ENCODE results near the gene UNC5A. TPM values are rescaled to one million over a fixed set of nuclear protein-coding genes. Genes with fewer than 3 reads are reported as not detected.

The UNC5A gene
- total RNA-seq, 3 donors from 2014 or later (not counting 1 experiment from before 2014, with no cell fraction given), result not detected

- Mint-ChIP-seq H3K27ac (no peak overlapping the region), H3K9me3 (no peaks in the 10 kb centered on the region), H3K36me3 (no peaks in the 10 kb centered on the region), H3K4me1 (no peaks in the 10 kb centered on the region), H3K27me3 (ENCODE audit: low read depth in 2 of 2) (peaks cover 17 to 18% of the 10 kb centered on the region in 2 donors), H3K4me3 (no peak overlapping the region)
- Histone ChIP-seq H3K36me3 (ENCODE audit: control insufficient read depth, insufficient read depth, low read length) (no peaks in the 10 kb centered on the region), H3K27ac (ENCODE audit: low read length) (no peak overlapping the region), H3K4me1 (ENCODE audit: control insufficient read depth, insufficient read depth, low read length) (no peaks in the 10 kb centered on the region), H3K27me3 (ENCODE audit: control insufficient read depth, insufficient read depth, low read length) (no peaks in the 10 kb centered on the region), H3K9me3 (ENCODE audit: control insufficient read depth, insufficient read depth, low read length) (no peaks in the 10 kb centered on the region), H3K4me3 (ENCODE audit: low read length) (no peak overlapping the region)
- no peak for DNase-seq
- intact Hi-C loops (cut with micrococcal nuclease), result no loop called here
- ATAC-seq, result no peak
- TF ChIP-seq, protein P1, sequence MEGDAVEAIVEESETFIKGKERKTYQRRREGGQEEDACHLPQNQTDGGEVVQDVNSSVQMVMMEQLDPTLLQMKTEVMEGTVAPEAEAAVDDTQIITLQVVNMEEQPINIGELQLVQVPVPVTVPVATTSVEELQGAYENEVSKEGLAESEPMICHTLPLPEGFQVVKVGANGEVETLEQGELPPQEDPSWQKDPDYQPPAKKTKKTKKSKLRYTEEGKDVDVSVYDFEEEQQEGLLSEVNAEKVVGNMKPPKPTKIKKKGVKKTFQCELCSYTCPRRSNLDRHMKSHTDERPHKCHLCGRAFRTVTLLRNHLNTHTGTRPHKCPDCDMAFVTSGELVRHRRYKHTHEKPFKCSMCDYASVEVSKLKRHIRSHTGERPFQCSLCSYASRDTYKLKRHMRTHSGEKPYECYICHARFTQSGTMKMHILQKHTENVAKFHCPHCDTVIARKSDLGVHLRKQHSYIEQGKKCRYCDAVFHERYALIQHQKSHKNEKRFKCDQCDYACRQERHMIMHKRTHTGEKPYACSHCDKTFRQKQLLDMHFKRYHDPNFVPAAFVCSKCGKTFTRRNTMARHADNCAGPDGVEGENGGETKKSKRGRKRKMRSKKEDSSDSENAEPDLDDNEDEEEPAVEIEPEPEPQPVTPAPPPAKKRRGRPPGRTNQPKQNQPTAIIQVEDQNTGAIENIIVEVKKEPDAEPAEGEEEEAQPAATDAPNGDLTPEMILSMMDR (IDR thresholded peaks at IDR 0.05), result no peak
- WGBS (ENCODE audit: insufficient coverage), result 49% methylated on average over 24 of the region's 24 CpGs
Measured at GRCh38 chr5:176846335-176847140, 36.2 kb downstream of the UNC5A start.

- DNase-seq (no peak), ATAC-seq (no peak)
- H3K36me3 Mint-ChIP-seq, result no peaks in the 10 kb centered on the region
- Histone ChIP-seq H3K4me1 (ENCODE audit: control insufficient read depth, insufficient read depth, low read length) (no peaks in the 10 kb centered on the region), H3K4me3 (ENCODE audit: low read length) (no peak overlapping the region), H3K27ac (ENCODE audit: low read length) (no peak overlapping the region), H3K9me3 (ENCODE audit: control insufficient read depth, insufficient read depth, low read length) (no peaks in the 10 kb centered on the region), H3K36me3 (ENCODE audit: control insufficient read depth, insufficient read depth, low read length) (no peaks in the 10 kb centered on the region), H3K27me3 (ENCODE audit: control insufficient read depth, insufficient read depth, low read length) (no peaks in the 10 kb centered on the region)
- no peak overlapping the region for H3K27ac Mint-ChIP-seq
- H3K4me3 Mint-ChIP-seq, result no peak overlapping the region
- no peaks in the 10 kb centered on the region for H3K4me1 Mint-ChIP-seq
- peaks cover 13 to 20% of the 10 kb centered on the region in 2 donors for H3K27me3 Mint-ChIP-seq (ENCODE audit: low read depth in 2 of 2)
- no peaks in the 10 kb centered on the region for H3K9me3 Mint-ChIP-seq
- 61% methylated on average over 16 of the region's 18 CpGs for WGBS (ENCODE audit: insufficient coverage)
- intact Hi-C loops (cut with micrococcal nuclease), result no loop called here
- TF ChIP-seq, protein P1 (IDR thresholded peaks at IDR 0.05), result no peak
Measured at GRCh38 chr5:176847148-176847547, 36.8 kb downstream of the UNC5A start.

GRCh38 chr5:176847726-176848290 is 37.4 kb downstream of the UNC5A start:
- Histone ChIP-seq H3K27me3 (ENCODE audit: control insufficient read depth, insufficient read depth, low read length) (no peaks in the 10 kb centered on the region), H3K9me3 (ENCODE audit: control insufficient read depth, insufficient read depth, low read length) (no peaks in the 10 kb centered on the region), H3K4me1 (ENCODE audit: control insufficient read depth, insufficient read depth, low read length) (no peaks in the 10 kb centered on the region), H3K27ac (ENCODE audit: low read length) (no peak overlapping the region), H3K4me3 (ENCODE audit: low read length) (no peak overlapping the region), H3K36me3 (ENCODE audit: control insufficient read depth, insufficient read depth, low read length) (no peaks in the 10 kb centered on the region)
- no peaks in the 10 kb centered on the region for H3K36me3 Mint-ChIP-seq
- intact Hi-C loops (cut with micrococcal nuclease), result no loop called here
- TF ChIP-seq, protein P1 (IDR thresholded peaks at IDR 0.05), result no peak
- 85% methylated on average over 11 of the region's 13 CpGs for WGBS (ENCODE audit: insufficient coverage)
- H3K9me3 Mint-ChIP-seq, result no peaks in the 10 kb centered on the region
- no peak for ATAC-seq
- no peak for DNase-seq
- H3K27me3 Mint-ChIP-seq (ENCODE audit: low read depth in 2 of 2), result peaks cover 13 to 20% of the 10 kb centered on the region in 2 donors
- no peak overlapping the region for H3K4me3 Mint-ChIP-seq
- H3K4me1 Mint-ChIP-seq, result no peaks in the 10 kb centered on the region
- H3K27ac Mint-ChIP-seq, result no peak overlapping the region

All from natural killer cell (primary cell).